Psoas muscle (tissue), 8 donors: Measurements from ENCODE around the gene MEIS1. TPM values are rescaled to one million over a fixed set of nuclear protein-coding genes. Genes with fewer than 3 reads are reported as not detected.
"Not testable (repeated sequence)": the region's sequence is repeated elsewhere in the genome, so short reads cannot be mapped to it uniquely, and the experiment has no call there.

Experiments used
- ATAC-seq, 4 donors: fragments of 200-7000 bp; cut with Tn5 transposase; one replicate each; pipeline ENCODE4 v1.9.1; 2020; ENCODE audit warnings: moderate library complexity in 3 of 4, mild to moderate bottlenecking in 2 of 4
- DNase-seq, 2 donors: peaks; one replicate each; pipeline ENCODE4 v3.0.0-alpha.2; 2020
- H3K27ac ChIP-seq: fragments of 200-600 bp; one replicate; pipeline ENCODE4 v1.8.0; 2022
- H3K27me3 ChIP-seq, 3 donors: fragments of 200-600 bp in 1 of 3; one replicate each; pipeline versions ENCODE4 v1.6.1 to v1.8.0; 2013 to 2022; ENCODE audit warnings: low read length in 2 of 3, mild to moderate bottlenecking in 2 of 3, moderate library complexity in 1 of 3; ENCODE audit not compliant: insufficient read depth in 3 of 3
- H3K36me3 ChIP-seq, 2 donors: fragments of 200-600 bp in 1 of 2; one replicate each; pipeline versions ENCODE4 v1.6.1 to v1.8.0; 2013 to 2022; ENCODE audit warnings: low read depth in 1 of 2, mild to moderate bottlenecking in 1 of 2, moderate library complexity in 1 of 2; ENCODE audit not compliant: insufficient read depth in 1 of 2
- H3K4me1 ChIP-seq: fragments of 200-600 bp; one replicate; pipeline ENCODE4 v1.8.0; 2022
- H3K4me3 ChIP-seq: fragments of 200-600 bp; one replicate; pipeline ENCODE4 v1.8.0; 2022; ENCODE audit warnings: mild to moderate bottlenecking
- H3K9me3 ChIP-seq: fragments of 200-600 bp; one replicate; pipeline ENCODE4 v1.8.0; 2022
- CTCF ChIP-seq: fragments of 200-600 bp; IDR thresholded peaks from one replicate; pipeline ENCODE4 v1.8.0; 2022; ENCODE audit warnings: antibody characterized with exemption
- WGBS, 3 donors: extraction: QIAGEN DNeasy Blood & Tissue Kit; methylation state at CpG; one replicate each; pipeline versions ENCODE4 v1.1.6 to v1.1.7; 2013; 5-methylcytosine and 5-hydroxymethylcytosine counted together
- intact Hi-C, 2 donors: fragments of 100-400 bp; cut with DNase I; formaldehyde crosslinking; loops; one replicate each; pipeline versions ENCODE4 v1.11.0 to v1.14.2; 2022
- polyA plus RNA-seq, 3 donors: library from polyadenylated mRNA; stranded (reverse); fragments of 200-250 nt; gene quantifications; one replicate each; pipeline ENCODE4 v1.2.3, GENCODE V29; 2013
- total RNA-seq, 4 donors: library from RNA; stranded (reverse); fragmentation: NEBNext Ultra II Directional in 2 of 4; extraction: Animal tissue kit (Norgen Biotek cat#: 25700) in 2 of 4; gene quantifications; one replicate each; pipeline versions ENCODE4 v1.2.1 to v1.2.4, GENCODE V29; 2021 to 2023
- donor health status: healthy with polysubstance abuse.
- donor health status: DM: no; HTN: no; CAD: no; lungs with moderate emphysema.
- donor health status: Bipolar disorder and iron deficiency.
- donor health status: healthy.
- donor health status: DM: yes; HTN: yes; CAD: no.
- donor health status: DM: no; HTN: no; CAD: no.
- donor health status: DM: no; HTN: no; CAD: no.
- donor health status: DM: yes; HTN: yes; CAD: no.

MEIS1 gene
- total and polyA plus RNA-seq, 7 donors, result 0.77 to 6.8 (median 2.1) TPM

DNA sequence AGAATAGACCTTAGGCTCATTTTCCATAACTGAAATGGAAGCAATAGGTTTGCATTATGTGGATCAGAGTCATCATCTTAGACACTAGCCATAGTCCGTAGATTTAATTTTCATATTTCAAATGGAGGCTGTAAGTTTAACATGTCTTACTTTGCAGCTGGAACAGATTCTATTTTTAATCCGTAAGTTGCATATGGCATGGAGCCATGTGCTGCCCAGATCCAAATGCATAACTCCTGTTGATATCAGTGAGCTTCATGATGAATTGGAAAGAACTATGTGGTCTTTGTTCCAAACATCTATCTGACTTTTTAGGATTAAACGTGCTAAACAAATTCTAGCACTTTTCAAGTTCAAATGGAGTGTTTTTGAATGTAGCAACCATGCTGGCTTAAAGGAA lies 43.4 kb downstream of the MEIS1 start:
- DNase-seq (no peak), ATAC-seq (no peak)
- Histone ChIP-seq H3K4me1 (peaks cover 13% of the 10 kb centered on the region), H3K9me3 (no peaks in the 10 kb centered on the region), H3K4me3 (no peak overlapping the region), H3K27ac (no peak overlapping the region), H3K36me3 (peaks cover 0 to 3% of the 10 kb centered on the region in 2 donors), H3K27me3 (no peaks in the 10 kb centered on the region)
- intact Hi-C loops, result no loop called here
- TF ChIP-seq CTCF, result no peak
- WGBS, 3 donors, result 38 to 57% (median 44%) methylated on average over 3 of the region's 3 CpGs

GRCh38 chr2:66478731-66479316 lies 43.9 kb downstream of the MEIS1 start:
- Histone ChIP-seq H3K27ac (no peak overlapping the region), H3K36me3 (peaks cover 0 to 3% of the 10 kb centered on the region in 2 donors), H3K4me3 (no peak overlapping the region), H3K4me1 (peaks cover 13% of the 10 kb centered on the region), H3K9me3 (no peaks in the 10 kb centered on the region), H3K27me3 (no peaks in the 10 kb centered on the region)
- intact Hi-C loops, result no loop called here
- DNase-seq, result no peak
- WGBS, 3 donors, result 64 to 79% (median 65%) methylated on average over 2 of the region's 2 CpGs
- no peak for ATAC-seq
- TF ChIP-seq CTCF, result no peak

GRCh38 chr2:66481100-66481549 lies 46.2 kb downstream of the MEIS1 start:
- ATAC-seq (no peak), DNase-seq (no peak)
- 38 to 52% (median 47%) methylated on average over 2 of the region's 2 CpGs for WGBS, 3 donors
- H3K27ac ChIP-seq, result no peak overlapping the region
- H3K27me3 ChIP-seq, result no peaks in the 10 kb centered on the region
- no peak for TF ChIP-seq CTCF
- H3K4me3 ChIP-seq, result no peak overlapping the region
- H3K4me1 ChIP-seq, result peaks cover 13% of the 10 kb centered on the region
- intact Hi-C loops, result no loop called here
- no peaks in the 10 kb centered on the region for H3K9me3 ChIP-seq
- H3K36me3 ChIP-seq, result peaks cover 0 to 3% of the 10 kb centered on the region in 2 donors

DNA sequence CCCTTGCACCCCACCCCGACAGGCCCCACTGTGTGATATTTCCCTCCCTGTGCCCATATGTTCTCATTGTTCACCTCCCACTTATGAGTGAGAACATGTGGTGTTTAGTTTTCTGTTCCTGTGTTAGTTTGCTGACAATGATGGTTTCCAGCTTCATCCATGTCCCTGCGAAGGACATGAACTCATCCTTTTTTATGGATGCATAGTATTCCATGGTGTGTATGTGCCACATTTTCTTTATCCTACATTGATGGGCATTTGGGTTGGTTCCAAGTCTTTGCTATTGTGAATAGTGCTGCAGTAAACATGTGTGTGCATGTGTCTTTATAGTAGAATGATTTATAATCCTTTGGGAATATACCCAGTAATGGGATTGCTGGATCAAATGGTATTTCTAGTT lies 50.3 kb downstream of the MEIS1 start:
- H3K27ac ChIP-seq, intact Hi-C loops, DNase-seq, ATAC-seq, H3K36me3 ChIP-seq, H3K4me1 ChIP-seq, H3K4me3 ChIP-seq, H3K9me3 ChIP-seq, H3K27me3 ChIP-seq: not testable (repeated sequence)
- WGBS, 3 donors, result 93 to 100% (median 97%) methylated on average over 2 of the region's 2 CpGs

DNA sequence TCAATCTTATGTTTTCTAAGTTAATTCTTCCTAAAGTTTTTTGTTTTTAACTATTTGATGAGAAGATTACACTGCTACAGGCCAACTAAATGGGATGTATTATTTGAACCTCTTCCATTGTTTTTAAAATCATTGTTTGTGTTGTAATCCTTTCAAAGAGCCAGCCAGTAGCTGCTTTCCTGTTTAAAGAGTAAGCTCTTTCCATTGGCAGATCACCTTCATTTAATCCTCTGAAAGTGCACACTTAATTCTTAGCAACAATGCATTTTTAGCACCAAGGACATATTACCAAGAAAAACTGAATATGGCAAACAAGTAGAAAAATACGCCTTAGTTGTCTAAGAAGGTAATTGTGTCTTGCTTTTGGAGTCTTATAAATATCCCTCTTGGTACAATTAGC lies 54.0 kb downstream of the MEIS1 start:
- 82 to 96% (median 90%) methylated on average over 1 of the region's 1 CpG for WGBS, 3 donors
- Histone ChIP-seq H3K4me1 (no peaks in the 10 kb centered on the region), H3K36me3 (no peaks in the 10 kb centered on the region), H3K9me3 (no peaks in the 10 kb centered on the region), H3K27ac (no peak overlapping the region), H3K4me3 (no peak overlapping the region), H3K27me3 (no peaks in the 10 kb centered on the region)
- TF ChIP-seq CTCF, result no peak
- ATAC-seq, result no peak
- DNase-seq, result no peak
- intact Hi-C loops, result no loop called here
